ENCODE measurements around the gene SPINK1. TPM values are rescaled to one million over a fixed set of nuclear protein-coding genes. Genes with fewer than 3 reads are reported as not detected.
"Not testable (repeated sequence)": the region's sequence is repeated elsewhere in the genome, so short reads cannot be mapped to it uniquely, and the experiment has no call there.

SPINK1 gene
- polyA plus RNA-seq, 5 donors: 0.93 to 1.9 (median 1.0) TPM

DNA sequence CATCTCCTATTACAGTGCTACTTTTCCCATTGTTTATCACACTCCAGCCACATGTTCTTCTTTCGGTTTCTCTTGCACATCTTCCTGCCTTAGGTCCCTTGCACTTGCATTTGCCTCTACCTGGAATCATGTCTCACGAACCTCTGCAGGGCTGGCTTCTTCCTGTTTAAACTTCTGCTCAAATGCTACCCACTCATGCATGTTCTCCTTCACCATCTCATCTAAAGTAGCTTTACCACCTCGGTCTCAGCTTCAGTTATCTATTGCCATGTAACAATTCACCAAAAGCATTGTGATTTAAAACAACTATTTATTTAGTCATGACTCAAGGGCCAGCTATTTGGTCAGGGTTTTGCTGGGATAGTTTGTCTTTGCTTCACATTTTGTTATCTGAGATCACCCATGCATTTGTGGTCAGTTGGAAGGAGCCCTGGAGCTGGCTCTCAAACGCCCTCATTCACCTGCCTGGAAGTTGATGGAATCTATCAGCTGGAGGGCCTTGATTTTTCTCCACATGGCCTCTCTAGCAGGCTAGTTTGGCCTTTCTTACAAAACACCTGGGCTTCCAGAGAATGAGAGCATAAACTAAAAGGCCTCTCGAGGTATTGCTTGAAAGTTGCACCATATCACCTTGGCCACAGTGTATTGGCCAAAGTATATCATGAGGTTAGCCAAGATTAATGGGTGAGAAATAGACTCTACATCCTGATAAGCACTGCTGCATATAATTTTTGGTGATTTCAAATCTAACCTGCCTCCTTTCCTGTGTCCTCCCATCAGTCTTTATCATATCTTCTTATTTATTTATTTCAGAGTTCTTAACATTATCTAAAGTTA is 21.4 kb downstream of the SPINK1 start:
- no peak for DNase-seq

DNA sequence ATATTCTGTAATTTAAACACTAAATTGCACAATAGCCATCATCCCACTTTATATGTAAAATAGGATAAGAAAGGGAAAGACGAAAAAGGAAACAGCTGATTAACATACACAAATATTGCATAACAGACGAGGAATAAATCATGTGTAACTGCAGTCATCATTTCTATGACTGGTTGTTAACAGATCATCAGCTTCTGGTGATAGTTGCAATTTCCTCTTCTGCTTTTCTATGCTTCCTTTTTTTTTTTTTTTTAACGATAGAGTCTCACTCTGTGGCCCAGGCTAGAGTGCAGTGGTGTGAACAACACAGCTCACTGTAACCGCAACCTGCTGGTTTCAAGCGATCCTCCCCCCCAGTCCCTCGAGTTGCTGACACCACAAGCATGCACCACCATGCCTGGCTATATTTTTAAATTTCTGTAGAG is 26.4 kb downstream of the SPINK1 start:
- DNase-seq: peak; percentile 82 to 87

DNA sequence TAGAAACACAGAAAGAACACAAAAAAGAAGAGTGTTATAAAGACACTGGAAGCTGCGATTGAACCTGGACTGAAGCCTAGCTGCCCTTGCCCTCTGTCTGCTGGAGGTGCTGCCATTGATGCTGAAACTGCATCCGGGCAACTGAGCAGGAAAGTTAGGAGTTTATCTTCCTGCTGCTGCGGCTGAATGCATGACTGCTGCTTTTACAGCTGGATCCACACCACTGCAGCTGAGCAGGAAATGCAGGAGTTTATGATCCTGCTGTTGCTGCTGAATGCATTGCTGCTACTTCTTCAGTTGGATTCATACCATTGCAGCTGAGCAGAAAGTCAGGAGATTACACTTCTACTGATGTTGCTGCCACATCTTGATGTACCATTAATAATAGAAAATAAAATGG is 27.1 kb downstream of the SPINK1 start:
- DNase-seq: no peak

DNA sequence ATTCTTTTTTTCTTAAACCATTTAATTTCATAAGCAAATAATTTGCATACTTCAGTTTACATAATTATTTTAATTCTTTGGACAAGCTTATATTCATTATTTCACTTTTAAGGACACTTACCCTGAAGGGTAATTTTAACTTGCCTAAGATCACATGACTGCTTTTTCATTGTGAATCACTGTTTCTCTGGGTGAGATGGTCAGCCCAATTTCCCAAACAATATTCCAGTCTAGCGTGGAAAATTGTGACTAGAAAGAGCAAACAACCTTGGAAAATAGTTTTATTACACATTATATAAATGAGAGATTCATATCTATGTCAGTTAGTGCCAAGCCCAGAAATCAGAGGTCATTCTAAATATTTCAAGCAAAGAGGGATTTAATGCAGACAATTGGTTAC is 27.5 kb downstream of the SPINK1 start:
- DNase-seq: no peak

DNA sequence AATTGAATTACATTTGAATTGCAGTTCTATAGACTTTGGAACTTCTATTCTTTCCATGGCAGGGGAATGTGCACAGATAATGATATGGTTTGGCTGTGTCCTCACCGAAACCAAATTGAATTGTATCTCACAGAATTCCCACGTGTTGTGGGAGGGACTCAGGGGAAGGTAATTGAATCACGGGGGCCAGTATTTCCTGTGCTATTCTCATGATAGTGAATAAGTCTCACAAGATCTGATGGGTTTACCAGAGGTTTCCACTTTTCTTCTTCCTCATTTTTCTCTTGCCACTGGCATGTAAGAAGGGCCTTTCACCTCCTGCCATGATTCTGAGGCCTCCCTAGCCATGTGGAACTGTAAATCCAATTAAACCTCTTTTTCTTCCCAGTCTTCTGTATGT is 28.3 kb downstream of the SPINK1 start:
- DNase-seq: not testable (repeated sequence)

GRCh38 chr5:147801461-147801860 is 30.0 kb downstream of the SPINK1 start:
- no peak for DNase-seq

DNA sequence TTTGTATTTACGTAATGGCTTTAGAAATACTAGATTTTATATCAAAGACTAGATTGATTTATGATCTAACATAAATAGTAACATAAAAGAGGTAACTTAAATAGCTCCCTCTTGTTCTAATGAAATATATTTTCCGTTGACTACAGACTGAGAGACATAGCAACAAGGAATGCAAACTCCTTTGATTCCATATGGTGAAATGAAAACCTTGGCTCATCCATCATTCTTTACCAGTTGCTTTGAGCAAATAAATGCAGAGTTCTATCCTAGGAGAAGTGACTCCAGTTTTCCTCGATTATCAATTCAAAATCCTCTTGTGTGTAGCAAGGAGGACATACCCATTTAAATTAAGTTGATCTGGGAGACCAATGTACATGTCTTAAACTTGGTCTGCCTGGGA is 31.0 kb downstream of the SPINK1 start:
- no peak for DNase-seq

- DNase-seq: no peak
Observed at GRCh38 chr5:147796556-147797308, 34.7 kb downstream of the SPINK1 start.

DNA sequence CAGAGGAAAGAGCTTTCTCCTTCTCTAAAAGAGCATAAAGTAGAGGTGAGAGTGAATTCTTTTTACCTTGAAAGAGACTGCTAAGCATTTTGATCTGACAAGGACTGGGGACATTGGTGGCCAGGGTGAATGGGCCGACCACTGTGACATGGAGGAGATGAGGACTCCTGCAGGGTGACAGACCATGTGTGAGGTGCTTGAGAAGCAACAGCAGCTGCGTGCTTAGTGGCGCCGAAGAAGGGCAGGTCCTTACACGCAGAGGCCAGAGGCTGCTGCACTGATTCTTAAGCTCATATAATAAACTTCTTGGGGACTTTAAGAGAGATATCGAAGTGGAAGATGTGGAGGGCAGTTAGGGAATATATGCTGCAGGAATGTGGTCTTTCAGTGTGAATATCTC is 40.3 kb downstream of the SPINK1 start:
- no peak for DNase-seq

DNA sequence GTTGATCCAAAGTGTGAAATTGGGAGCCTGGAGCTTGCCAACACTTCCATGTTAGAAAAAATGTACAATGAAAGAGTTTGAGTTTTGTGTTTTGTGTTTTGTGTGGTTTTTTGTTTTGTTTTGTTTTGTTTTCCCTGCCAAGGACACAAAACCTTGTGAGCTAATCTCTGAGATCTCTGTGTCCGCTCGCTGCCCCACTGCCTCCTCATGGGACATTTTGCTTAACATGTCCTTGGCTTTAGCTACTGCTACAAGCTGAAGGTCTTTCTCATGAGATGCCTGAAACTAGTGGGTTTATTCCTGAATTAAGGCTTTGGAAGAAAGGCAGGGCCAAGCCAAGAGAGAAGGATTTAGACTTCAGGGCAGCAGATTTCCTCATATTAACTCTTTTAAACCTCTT is 41.7 kb downstream of the SPINK1 start:
- no peak for DNase-seq

GRCh38 chr5:147788023-147788422 is 43.4 kb downstream of the SPINK1 start:
- no peak for DNase-seq

DNA sequence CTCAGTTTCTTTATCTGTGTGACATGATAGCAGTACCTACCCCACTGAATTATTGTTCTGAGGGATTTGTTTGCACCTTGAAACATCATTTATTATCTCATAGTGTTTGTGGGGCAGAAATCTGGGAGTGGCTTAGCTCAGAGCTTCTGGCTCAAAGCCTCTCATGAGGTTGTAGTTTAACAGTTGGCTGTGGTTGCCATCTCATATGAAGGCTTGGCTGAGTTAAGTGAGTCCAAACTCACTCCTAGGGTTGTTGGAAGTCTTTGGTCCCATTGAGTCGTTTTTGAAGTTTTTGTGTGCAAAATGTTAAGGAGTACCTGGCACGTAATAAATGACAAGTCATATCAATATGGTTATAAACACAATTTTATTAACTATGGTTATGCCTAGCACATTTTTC is 45.3 kb downstream of the SPINK1 start:
- DNase-seq: no peak

DNA sequence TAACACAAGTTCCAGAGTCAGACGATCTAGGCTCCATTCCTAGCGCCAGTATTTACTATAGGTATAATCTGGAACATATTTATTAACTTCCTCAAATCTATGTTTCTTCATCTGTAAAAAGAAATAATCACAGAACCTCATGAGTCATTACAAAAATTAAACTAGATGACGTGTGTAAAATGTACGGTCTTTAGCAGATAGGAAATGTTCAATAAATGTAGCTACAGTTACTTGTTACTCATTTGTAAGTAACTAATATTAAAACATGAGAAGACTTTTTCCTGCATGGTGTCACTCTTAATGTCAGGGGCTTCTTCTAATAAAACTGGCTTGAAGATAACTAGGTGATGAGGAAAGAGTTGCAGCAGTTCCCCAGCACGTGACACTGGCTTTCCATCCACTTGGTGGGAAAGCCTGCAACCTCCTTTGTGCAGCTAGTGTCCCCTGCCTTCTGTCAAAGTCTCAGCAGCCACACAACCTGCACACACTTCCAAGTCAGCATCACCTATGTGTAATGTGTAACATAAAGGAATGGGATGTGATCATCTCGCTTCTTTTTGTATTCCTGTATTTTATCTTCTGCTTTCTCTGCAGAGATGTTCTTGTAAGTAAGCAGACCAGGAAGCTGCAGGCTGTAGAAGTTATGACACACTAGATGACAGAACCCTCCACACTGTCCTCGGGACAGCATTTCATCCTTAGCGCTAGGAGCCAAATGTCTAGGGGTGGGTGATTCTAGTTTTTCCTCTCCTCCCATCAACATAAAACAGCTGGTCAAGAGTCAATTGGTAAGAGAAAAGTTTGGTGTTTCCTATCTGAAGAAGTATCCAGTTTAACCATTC is 47.1 kb downstream of the SPINK1 start:
- DNase-seq: peak; percentile 57 to 70

DNA sequence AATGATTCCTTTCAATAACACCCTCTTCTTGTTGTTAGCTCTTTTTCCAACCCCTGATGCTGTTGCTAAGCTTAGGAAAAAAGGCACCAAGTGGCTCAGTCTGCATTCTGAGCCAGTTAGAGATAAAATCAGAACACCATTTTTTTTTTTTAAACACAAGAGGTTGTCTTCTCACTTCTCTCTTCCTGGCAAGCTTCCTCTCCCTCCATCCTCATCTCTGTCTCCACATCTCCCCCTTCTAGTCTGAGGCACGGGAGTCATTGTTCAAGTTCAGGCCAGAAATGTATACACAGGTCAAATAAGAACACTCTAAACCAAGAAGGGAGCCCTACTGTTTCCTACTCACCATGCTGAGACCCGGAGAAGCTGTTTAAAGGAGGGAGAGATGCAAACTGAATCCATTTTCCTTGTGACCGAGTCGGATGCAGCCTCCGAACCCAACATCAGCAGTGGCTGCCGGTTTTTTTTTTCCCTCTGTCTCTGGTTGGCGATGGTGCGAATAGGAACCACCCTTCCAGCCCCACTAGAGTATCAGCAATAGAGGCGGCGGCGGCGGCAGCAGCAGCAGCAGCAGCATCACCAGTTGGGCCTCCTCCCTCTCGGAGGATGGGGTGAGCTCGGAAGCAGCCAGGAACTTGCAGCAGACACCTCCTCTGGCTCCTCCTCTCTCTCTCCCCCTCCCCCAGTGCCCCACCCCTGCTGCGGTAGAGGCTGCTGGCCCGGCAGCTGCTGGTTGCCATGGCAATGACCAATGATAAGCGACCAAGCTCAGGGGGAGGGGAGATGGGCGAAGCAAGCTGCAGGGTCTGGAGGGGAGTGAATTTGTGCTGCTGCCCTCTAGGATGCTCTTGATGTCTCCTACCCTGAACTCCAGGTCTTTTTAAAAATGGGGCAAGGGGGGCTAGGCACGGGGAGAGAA is 49.1 kb downstream of the SPINK1 start, which contains the start of gene JAKMIP2:
Gene JAKMIP2, minus strand, starts transcription at position 619 of the 919 bp plus-strand sequence. CDS start 110,922 bp downstream, outside the sequence.
- DNase-seq: peak; percentile 78 to 87

- no peak for DNase-seq
Observed at GRCh38 chr5:147780924-147781573, 50.4 kb downstream of the SPINK1 start.

DNA sequence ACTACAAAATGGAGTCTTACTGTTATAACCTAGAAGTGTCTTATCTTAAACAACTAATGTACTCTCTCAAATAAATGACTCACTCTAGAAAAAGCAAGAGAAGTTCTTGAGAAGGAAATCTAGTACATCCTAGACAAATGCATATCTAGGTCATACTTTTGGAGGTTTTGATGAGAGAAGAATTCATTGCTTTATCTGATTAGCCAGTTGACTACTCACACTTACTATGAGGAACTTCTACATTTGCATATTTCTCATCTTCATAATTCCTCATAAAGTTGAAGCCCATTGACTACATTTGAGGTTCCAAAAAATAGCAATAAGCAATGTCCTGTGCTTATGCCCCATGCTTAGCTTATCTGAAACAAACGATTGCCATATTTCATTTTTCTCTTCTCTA is 51.8 kb downstream of the SPINK1 start:
- no peak for DNase-seq

DNA sequence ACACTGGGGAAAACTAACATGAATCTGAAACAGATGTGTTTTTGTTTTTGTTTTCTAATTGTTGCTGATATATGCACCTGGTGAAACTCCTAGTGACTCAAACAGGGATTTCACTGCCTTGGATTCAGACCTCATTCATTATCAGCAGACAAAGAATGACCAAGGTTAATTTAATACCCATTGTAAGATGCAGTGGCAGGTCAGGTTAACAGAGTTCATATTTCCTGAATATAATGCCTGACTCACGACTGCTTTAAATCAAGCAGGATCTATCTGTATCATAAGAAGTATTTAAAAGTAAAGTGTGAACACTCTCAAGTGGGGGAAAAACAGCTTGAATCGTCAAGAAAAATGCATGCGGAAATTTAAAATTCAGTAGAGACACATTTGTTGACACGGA is 54.5 kb downstream of the SPINK1 start:
- DNase-seq: no peak

Measured in right lung (tissue), 5 donors.